ENCODE measurements around the gene DLD.

DNA sequence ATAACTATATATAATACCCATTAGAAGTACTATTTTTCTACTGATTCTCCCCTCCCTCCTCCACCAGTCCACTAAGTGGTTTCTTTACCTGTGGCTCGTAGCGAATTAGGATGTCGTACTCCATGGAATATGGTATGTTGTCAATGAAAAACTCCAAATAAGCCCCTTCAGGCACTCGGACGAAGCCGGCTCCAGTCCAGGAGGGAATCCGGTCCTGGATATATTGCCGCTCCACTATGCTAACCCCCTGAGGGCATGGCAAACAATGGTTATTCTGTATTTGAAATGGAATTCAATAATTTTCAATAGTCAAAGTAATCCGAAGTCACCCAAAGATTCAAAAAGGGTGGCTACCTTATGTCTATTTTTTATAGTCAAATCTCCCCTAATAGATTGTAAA is 71.8 kb downstream of the DLD start:
- TF ChIP-seq ZNF274 (IDR thresholded peaks at IDR 0.05; ENCODE audit: borderline replicate concordance, extremely low read depth, low read length): no peak
- TF ChIP-seq, protein P1, sequence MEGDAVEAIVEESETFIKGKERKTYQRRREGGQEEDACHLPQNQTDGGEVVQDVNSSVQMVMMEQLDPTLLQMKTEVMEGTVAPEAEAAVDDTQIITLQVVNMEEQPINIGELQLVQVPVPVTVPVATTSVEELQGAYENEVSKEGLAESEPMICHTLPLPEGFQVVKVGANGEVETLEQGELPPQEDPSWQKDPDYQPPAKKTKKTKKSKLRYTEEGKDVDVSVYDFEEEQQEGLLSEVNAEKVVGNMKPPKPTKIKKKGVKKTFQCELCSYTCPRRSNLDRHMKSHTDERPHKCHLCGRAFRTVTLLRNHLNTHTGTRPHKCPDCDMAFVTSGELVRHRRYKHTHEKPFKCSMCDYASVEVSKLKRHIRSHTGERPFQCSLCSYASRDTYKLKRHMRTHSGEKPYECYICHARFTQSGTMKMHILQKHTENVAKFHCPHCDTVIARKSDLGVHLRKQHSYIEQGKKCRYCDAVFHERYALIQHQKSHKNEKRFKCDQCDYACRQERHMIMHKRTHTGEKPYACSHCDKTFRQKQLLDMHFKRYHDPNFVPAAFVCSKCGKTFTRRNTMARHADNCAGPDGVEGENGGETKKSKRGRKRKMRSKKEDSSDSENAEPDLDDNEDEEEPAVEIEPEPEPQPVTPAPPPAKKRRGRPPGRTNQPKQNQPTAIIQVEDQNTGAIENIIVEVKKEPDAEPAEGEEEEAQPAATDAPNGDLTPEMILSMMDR (IDR thresholded peaks at IDR 0.05; ENCODE audit: control extremely low read depth in 1 of 3, insufficient read depth in 1 of 3, low read depth in 1 of 3, low read length in 3 of 3): no peak
- TF ChIP-seq, protein P2, sequence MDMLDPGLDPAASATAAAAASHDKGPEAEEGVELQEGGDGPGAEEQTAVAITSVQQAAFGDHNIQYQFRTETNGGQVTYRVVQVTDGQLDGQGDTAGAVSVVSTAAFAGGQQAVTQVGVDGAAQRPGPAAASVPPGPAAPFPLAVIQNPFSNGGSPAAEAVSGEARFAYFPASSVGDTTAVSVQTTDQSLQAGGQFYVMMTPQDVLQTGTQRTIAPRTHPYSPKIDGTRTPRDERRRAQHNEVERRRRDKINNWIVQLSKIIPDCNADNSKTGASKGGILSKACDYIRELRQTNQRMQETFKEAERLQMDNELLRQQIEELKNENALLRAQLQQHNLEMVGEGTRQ (IDR thresholded peaks at IDR 0.05; ENCODE audit: low read length): no peak
- TF ChIP-seq EP300 (IDR thresholded peaks at IDR 0.05; ENCODE audit: borderline replicate concordance in 1 of 2, low read depth in 2 of 2, low read length in 2 of 2): no peak
- no peak for TF ChIP-seq CEBPB (IDR thresholded peaks at IDR 0.05; ENCODE audit: low read depth, low read length)
- no peak for TF ChIP-seq KDM1A (IDR thresholded peaks at IDR 0.05; ENCODE audit: borderline replicate concordance, low read length)
- no peak for TF ChIP-seq NRF1 (IDR thresholded peaks at IDR 0.05; ENCODE audit: low read depth, low read length)
- TF ChIP-seq CHD2 (IDR thresholded peaks at IDR 0.05; ENCODE audit: low read length): no peak
- TF ChIP-seq CREB1 (IDR thresholded peaks at IDR 0.05): no peak
- no peak for TF ChIP-seq MAFK (IDR thresholded peaks at IDR 0.05; ENCODE audit: low read depth, low read length)
- TF ChIP-seq POLR2AphosphoS5 (IDR thresholded peaks at IDR 0.05; ENCODE audit: low read depth, low read length): no peak
- TF ChIP-seq, protein P3, sequence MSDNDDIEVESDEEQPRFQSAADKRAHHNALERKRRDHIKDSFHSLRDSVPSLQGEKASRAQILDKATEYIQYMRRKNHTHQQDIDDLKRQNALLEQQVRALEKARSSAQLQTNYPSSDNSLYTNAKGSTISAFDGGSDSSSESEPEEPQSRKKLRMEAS (IDR thresholded peaks at IDR 0.05): no peak
- TF ChIP-seq POLR2A (IDR thresholded peaks at IDR 0.05; ENCODE audit: control extremely low read depth in 1 of 2, low read depth in 2 of 2, low read length in 2 of 2): no peak

Data from H1 (cell line).